GM18873 (cell line): ENCODE measurements around the gene ZNF668.

Source experiments
- ATAC-seq: cut with Tn5 transposase; IDR thresholded peaks from one replicate; pipeline ENCODE4 v1.9.1; 2021; ENCODE audit warnings: mild to moderate bottlenecking, moderate library complexity, moderate number of reproducible peaks; ENCODE audit not compliant: unreplicated experiment, low FRiP score

The ZNF668 gene

DNA sequence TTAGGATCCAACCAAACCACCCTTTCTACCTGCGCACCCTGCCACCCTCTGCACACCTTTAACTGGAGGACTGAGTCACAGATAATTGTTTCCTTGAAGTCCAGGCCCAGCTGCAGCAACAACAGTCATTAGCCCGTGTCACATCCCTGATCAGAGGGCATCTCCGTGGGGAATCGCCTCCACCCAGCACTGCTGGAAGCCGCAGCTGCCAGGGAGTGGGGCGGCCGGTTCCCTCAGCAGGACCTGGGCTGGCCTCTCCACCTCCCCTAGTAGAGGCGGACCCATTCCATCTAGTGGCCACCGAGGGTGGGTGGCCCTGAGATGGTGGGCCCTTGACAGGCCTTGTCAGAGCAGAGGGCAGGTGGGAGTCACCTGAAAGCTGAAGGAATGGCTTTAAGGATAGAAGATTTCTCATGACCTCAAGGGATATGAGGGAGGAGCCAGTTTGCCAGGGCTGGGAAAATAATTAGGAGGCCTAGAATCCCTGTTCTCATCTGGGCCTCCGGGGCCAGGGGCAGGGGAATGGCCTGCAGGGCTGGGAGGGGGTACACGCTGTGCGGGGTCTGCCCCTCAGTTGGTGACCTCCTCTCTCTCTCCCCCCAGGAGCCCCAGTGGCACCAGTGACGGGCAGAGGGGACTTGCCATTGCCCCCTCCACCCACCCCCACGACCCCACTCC lies 8.5 kb upstream of the ZNF668 start:
- ATAC-seq, result no peak

DNA sequence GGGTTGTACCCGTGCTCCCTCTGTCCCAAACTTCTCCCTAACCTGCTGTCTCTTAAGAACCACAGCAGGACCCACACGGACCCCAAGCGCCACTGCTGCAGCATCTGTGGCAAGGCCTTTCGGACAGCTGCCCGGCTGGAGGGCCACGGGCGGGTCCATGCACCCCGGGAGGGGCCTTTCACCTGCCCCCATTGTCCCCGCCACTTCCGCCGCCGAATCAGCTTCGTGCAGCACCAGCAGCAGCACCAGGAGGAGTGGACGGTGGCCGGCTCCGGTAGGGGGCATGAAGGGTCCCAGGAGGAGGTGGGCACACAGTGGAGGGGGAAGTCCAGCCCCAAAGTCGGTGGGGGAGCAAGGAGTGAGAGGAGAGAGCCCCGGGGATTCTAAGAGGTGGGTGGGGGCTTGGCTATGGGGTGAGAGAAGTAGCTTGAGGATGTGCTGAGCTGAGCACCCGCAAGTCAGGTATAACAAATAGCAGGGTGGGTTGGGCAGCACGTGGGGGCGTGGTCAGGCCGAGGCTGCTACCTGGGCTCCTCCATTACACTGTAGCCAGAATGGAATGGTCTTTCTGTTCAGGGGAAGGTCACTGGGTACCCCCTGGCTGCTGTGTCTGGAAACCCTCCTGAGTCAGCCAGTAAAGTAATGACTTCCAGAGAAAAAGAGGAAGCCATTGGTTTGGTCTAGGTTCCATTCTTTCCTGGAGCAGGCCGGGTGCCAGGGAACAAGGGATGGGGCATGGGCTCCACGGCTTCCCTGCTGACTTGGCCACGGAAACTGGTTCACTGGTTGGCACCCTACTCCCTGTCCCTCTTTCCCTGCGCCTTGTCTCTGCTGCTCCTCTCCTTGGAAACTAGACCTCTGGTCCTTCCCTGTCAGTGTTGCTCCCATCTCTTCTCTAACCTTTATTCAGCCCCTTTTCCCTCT lies 7.7 kb upstream of the ZNF668 start:
- no peak for ATAC-seq

DNA sequence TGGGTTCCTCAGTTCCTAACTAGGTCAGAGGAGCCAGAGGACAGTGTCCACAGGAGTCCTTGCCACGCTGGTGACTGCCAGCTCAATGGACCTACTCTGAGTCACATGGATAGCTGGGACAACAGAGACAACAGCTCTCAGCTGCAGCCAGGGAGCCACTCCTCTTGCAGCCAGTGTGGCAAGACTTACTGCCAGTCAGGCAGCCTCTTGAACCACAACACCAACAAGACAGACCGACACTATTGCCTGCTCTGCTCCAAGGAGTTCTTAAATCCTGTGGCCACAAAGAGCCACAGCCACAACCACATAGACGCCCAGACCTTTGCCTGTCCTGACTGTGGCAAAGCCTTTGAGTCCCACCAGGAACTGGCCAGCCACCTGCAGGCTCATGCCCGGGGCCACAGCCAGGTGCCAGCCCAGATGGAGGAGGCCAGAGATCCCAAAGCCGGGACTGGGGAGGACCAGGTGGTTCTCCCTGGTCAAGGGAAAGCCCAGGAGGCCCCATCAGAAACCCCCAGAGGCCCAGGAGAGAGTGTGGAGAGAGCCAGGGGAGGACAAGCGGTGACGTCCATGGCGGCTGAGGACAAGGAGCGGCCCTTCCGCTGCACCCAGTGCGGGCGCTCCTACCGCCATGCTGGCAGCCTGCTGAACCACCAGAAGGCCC lies 6.8 kb upstream of the ZNF668 start:
- no peak for ATAC-seq

DNA sequence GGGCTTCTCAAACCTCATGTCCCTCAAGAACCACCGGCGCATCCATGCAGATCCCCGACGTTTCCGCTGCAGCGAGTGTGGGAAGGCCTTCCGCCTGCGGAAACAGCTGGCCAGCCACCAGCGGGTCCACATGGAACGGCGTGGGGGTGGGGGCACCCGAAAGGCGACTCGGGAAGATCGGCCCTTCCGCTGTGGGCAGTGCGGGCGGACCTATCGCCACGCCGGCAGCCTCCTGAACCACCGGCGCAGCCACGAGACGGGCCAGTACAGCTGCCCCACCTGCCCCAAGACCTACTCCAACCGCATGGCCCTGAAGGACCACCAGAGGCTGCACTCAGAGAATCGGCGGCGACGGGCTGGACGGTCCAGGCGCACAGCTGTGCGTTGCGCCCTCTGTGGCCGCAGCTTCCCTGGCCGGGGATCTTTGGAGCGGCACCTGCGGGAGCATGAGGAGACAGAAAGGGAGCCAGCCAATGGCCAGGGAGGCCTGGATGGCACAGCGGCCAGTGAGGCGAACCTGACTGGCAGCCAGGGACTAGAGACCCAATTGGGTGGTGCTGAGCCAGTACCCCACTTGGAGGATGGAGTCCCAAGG lies 6.1 kb upstream of the ZNF668 start:
- no peak for ATAC-seq

DNA sequence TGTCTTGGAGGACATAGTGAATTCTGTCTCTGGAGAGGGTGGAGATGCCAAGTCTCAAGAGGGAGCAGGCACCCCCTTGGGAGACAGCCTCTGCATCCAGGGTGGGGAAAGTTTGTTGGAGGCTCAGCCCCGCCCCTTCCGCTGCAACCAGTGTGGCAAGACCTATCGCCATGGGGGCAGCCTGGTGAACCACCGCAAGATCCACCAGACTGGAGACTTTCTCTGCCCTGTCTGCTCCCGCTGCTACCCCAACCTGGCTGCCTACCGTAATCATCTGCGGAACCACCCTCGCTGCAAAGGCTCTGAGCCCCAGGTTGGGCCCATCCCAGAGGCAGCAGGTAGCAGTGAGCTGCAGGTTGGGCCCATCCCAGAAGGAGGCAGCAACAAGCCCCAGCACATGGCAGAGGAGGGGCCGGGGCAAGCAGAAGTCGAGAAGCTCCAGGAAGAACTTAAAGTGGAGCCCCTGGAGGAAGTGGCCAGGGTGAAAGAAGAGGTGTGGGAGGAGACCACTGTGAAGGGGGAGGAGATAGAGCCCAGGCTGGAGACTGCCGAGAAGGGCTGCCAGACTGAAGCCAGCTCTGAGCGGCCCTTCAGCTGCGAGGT lies 5.4 kb upstream of the ZNF668 start:
- ATAC-seq, result no peak

DNA sequence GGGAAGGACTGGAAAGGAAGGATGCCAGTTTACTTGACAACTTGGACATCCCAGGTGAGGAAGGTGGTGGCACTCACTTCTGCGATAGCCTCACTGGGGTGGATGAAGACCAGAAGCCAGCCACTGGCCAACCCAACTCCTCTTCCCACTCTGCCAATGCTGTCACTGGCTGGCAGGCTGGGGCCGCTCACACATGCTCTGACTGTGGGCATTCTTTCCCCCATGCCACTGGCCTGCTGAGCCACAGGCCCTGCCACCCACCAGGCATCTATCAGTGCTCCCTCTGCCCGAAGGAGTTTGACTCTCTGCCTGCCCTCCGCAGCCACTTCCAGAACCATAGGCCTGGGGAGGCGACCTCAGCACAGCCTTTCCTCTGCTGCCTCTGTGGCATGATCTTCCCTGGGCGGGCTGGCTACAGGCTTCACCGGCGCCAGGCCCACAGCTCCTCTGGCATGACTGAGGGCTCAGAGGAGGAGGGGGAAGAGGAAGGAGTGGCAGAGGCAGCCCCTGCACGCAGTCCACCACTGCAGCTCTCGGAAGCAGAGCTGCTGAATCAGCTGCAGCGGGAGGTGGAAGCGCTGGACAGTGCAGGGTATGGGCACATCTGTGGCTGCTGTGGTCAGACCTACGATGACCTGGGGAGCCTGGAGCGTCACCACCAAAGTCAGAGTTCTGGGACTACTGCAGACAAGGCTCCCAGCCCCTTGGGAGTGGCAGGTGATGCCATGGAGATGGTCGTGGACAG lies 4.7 kb upstream of the ZNF668 start:
- ATAC-seq, result no peak

DNA sequence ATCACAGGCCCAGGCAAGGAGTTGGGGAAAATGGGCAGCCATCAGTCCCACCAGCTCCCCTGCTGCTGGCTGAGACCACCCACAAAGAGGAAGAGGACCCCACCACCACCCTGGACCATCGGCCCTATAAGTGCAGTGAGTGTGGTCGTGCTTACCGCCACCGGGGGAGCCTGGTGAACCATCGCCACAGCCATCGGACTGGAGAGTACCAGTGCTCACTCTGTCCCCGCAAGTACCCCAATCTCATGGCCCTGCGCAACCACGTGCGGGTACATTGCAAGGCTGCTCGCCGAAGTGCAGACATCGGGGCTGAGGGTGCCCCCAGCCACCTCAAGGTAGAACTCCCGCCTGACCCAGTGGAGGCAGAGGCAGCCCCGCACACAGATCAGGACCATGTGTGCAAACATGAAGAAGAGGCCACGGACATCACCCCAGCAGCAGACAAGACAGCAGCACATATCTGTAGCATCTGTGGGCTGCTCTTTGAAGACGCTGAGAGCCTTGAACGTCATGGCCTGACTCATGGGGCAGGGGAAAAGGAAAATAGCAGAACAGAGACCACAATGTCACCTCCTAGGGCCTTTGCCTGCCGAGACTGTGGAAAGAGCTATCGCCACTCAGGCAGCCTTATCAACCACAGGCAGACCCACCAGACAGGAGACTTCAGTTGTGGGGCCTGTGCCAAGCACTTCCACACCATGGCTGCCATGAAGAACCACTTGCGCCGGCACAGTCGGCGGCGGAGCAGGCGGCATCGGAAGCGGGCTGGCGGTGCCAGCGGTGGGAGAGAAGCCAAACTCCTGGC lies 3.8 kb upstream of the ZNF668 start:
- no peak for ATAC-seq

DNA sequence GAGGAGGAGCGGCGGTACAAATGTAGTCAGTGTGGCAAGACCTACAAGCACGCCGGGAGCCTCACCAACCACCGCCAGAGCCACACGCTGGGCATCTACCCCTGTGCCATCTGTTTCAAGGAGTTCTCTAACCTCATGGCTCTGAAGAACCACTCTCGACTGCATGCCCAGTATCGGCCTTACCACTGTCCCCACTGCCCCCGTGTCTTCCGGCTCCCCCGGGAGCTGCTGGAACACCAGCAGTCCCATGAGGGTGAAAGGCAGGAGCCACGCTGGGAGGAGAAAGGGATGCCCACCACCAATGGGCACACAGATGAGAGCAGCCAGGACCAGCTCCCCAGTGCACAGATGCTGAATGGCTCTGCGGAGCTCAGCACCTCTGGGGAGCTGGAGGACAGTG lies 3.0 kb upstream of the ZNF668 start:
- no peak for ATAC-seq

DNA sequence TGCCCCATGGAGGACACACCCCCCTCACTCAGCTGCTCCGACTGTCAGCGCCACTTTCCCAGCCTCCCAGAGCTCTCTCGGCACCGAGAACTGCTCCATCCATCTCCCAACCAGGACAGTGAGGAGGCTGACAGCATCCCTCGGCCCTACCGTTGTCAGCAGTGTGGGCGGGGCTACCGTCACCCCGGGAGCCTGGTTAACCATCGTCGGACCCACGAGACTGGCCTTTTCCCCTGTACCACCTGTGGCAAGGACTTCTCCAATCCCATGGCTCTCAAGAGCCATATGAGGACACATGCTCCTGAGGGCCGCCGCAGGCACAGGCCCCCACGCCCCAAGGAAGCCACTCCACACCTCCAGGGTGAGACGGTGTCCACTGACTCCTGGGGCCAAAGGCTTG lies 2.3 kb upstream of the ZNF668 start:
- ATAC-seq, result no peak

DNA sequence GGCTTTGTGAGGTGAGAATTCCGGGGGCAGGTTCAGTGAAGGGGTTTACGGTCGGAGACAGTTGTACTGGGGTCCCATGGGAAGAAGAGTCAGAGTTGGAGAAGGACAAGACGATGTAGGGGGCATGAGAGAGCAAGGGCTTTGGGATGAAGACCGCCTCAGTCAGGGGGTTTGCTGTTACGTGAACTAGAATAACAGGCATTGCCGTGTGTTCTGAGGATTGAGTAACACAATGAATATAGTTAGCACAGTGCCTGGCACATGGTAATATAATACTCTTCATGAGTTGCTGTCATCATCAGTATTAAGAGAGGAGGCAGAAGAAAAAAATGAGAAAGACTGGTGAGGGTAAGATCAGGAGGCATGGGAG lies 759 bp upstream of the ZNF668 start:
- ATAC-seq, result no peak

DNA sequence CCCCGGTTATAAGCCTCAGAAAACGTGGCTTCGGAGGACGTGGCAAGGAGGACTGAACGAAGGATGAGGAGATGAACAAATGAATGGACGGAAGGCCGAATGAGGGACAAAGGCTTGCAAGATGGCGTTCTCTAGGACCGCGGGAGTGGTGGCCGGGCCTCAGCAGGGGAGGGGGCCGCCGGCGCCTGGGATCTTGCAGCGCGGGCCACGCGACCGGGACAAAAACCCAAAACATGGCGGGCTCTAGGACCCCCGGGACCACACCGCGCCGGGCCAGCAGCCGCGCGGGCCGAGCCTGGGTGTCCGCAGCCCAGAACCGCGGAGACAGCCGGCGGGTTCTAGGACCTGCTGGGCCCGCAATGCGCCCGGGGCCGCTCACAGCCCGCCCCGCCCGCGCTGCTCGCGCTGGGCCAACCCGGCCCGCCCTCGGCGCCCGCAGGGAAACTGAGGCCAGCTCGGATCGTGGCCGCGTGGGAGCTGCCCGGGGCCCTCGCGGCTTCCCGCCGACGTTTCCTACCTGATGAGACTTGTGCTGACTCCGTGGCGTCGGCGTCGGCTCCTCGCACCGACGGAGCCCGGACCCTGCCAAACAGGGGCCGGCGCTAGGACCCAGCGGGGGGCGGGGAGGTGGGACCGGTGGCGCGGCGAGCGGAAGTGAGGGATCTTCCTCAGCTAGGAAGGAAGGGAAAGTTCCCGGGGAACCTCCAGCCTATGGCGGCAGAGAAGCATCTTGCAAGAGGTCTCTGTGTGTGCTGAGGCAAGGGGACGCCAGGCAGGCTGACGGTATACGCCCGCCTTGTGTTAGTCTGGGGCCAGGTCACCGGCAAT lies 684 bp downstream of the ZNF668 start:
- ATAC-seq, result peak; percentile 46

DNA sequence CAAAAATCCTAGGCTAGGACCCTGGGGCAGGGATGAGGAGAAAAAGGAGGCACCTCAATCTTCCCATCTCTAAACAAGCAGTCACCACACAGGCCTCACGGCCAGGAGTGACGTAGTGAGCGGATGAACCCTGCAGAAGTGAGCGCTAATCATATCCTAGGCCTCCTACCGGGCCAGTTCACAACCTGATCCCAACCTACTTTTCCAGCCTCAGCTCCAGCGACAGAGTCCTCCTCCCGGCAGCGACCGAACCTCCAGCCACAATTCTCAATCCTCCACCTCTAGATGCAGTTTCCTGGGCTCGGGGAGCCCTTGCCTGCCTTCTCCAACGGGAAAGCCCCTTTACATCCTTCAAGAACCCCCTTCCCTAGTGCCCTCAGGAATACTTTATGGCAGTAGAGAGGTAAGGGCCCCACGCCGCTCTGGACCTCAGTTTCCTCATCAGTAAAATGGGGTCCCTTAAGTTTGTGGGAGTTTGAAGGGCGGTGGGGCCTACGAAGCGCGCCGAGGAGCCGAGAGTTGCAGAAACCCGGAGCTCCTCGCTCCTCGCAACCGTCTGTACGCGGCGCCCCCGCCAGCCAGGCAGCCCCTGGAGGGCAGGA lies 1.4 kb downstream of the ZNF668 start:
- no peak for ATAC-seq

DNA sequence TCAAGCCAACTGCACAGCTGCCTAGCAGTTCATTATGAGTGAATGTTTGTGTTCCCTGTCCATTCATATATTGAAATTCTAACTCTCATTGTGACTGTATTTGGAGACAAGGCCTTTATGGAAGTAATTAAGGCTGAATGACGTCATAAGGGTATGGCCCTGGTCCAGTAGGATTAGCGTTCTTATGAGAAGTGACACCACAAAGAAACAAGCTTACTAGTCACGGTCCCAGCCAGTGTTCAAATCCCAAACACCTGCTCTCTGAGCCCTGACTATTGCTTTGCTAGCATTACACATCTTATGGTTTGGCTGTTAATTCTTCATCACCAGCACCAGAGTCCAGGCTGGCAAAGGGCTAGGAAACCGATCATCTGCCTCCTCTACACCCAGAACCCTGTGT lies 2.2 kb downstream of the ZNF668 start:
- ATAC-seq, result no peak

DNA sequence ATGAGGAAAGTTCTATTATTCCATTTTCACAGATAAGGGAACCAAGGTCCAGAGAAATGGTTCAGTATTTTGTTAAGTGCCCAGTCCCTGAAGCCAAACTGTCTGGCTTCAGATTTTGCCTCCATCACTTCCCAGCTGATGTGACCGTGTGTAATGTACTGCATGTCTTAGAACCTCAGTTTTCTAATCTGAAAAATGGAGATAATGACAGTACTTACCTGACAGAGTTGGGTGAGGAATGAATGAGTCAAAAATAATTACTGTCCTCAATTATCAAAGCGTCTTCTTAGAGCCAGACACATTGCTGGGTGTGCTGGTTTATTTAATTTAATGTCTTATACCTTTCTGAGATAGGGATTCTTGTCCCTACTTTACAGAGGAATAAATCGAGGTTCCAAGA lies 6.7 kb downstream of the ZNF668 start:
- no peak for ATAC-seq

DNA sequence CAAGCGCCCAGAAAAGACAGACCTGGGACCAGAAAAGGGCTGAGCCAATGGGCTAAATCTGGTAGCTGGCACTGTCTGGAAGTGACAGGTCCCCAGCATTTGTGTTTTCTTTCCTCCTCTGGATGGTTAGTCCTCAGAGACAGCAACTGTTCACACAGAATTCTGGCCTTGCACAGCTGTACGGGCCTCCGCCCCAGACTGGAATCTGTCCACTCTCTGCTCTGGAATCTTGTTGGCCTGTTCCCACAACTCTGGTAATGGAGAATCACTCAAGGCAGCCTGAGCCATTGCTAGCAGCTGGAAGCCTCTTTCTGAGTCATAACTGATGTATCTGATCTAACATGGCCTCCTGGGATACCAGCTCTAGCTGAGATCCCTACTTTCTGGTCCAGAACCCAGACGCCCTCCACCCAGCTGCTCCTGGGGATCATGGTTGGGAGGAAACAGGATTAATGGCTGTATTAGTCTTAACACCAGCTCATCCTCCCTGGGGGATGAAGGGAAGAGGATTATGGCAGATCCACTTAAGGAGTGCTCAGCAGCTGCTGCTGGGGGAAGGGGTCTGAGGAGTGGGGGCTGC lies 9.1 kb downstream of the ZNF668 start:
- no peak for ATAC-seq

DNA sequence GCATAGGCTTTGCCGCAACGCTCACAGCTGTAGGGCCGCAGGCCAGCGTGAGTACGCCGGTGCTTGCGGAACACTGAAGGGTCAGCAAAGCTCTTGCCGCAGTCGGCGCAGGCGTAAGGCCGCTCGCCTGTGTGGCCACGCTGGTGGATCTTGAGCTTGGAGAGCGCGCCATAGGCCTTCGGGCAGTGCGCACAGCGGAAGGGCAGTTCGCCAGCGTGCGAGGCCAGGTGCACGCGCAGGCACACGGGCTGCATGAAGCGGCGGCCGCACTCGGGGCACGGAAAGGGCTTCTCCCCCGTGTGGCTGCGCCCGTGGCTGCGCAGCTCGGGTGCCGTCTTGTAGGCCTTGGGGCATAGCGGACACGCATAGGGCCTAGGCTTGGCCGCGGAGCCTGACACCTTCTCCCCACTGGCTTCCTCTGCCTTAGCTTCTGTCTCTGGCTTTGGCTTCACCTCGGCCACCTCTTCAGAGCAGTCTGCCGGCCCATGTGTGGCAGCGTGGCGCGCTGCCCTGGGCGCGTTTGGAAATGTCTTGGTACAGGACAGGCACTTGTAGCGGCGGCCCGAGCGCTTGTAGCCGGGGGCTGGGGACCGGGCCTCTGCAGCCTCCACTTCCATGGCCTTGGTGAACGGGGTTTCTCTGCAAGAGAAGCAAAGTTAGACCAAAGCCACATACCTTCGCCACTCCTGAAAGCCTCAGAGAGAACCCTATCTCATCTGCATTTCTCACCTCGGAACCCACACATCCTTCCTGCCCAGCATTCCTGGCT lies 10.0 kb downstream of the ZNF668 start:
- no peak for ATAC-seq

DNA sequence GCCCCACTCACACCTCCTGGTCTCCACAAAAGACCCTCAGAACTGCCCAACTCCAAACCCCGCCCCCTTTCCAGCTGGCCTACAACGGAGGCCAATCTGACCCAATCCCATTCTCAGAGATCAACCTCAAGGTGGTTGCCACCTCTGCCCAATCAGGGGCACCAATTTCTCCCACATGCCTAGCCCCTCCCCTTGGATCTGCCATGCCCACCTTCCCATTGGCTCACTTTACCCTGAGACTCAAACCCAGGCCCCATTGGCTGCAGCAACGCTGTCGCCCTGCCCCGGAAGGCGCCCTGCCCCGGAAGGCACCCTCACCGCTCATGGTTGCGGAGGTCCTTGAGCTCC lies 10.6 kb downstream of the ZNF668 start:
- ATAC-seq, result no peak
